Smooth muscle cell (in vitro differentiated cells): ENCODE results near the gene ZG16B. TPM values are rescaled to one million over a fixed set of nuclear protein-coding genes. Genes with fewer than 3 reads are reported as not detected.

Experiments
- DNase-seq: peaks from one replicate; lab custom pipeline; 2025; ENCODE audit not compliant: unreplicated experiment; lab: John Stamatoyannopoulos, UW
- H2AFZ ChIP-seq: fragments of 200-600 bp; sonication (generic); 2 replicates; pipeline ENCODE4 v1.6.0; 2016; ENCODE audit warnings: antibody characterized with exemption, low read depth, mild to moderate bottlenecking
- H3F3A ChIP-seq: fragments of 200-600 bp; sonication (generic); 2 replicates; pipeline ENCODE4 v1.6.0; 2017; ENCODE audit warnings: antibody characterized with exemption, low read depth
- H3K27ac ChIP-seq: fragments of 200-600 bp; sonication (generic); 2 replicates; pipeline ENCODE4 v1.5.1; 2016; ENCODE audit warnings: low read depth, mild to moderate bottlenecking
- H3K27me3 ChIP-seq: fragments of 200-600 bp; sonication (generic); 2 replicates; pipeline ENCODE4 v1.6.1; 2016; ENCODE audit warnings: low read depth, mild to moderate bottlenecking
- H3K36me3 ChIP-seq: fragments of 200-600 bp; sonication (generic); 2 replicates; pipeline ENCODE4 v1.5.1; 2016; ENCODE audit warnings: low read depth
- H3K4me1 ChIP-seq: fragments of 200-600 bp; sonication (generic); 2 replicates; pipeline ENCODE4 v1.5.1; 2016; ENCODE audit warnings: low read depth
- H3K4me2 ChIP-seq: fragments of 200-600 bp; sonication (generic); 2 replicates; pipeline ENCODE4 v1.6.0; 2016; ENCODE audit warnings: mild to moderate bottlenecking
- H3K4me3 ChIP-seq: fragments of 200-600 bp; sonication (generic); 2 replicates; pipeline ENCODE4 v1.5.1; 2016; ENCODE audit warnings: mild to moderate bottlenecking
- H3K79me2 ChIP-seq: fragments of 200-600 bp; sonication (generic); 2 replicates; pipeline ENCODE4 v1.6.0; 2016; ENCODE audit warnings: low read depth, mild to moderate bottlenecking
- H3K9ac ChIP-seq: fragments of 200-600 bp; sonication (generic); 2 replicates; pipeline ENCODE4 v1.6.0; 2016; ENCODE audit warnings: low read depth
- H3K9me3 ChIP-seq: fragments of 200-600 bp; sonication (generic); replicated peaks from 2 replicates; pipeline ENCODE4 v1.5.1; 2016; ENCODE audit warnings: low read depth
- H4K20me1 ChIP-seq: fragments of 200-600 bp; sonication (generic); 2 replicates; pipeline ENCODE4 v1.6.0; 2016; ENCODE audit warnings: low read depth
- CTCF ChIP-seq: fragments of 200-600 bp; sonication (generic); IDR thresholded peaks from 2 replicates; pipeline ENCODE4 v1.5.1; 2017; ENCODE audit warnings: borderline replicate concordance, mild to moderate bottlenecking, antibody characterized with exemption; ENCODE audit not compliant: insufficient read depth, poor library complexity, severe bottlenecking
- WGBS: methylation state at CpG from one replicate; pipeline ENCODE4 v1.1.7; 2016; ENCODE audit warnings: low lambda C conversion rate; 5-methylcytosine and 5-hydroxymethylcytosine counted together
- polyA plus RNA-seq: library from polyadenylated mRNA; unstranded; fragments of >200 nt; fragmentation: Nextera tagmentation; extraction: Ambion mirVana; gene quantifications from 2 replicates; pipeline ENCODE4 v1.2.1, GENCODE V29; 2016
- total RNA-seq: library from RNA; depleted of rRNA; stranded (reverse); fragments of >200 nt; gene quantifications from 2 replicates; pipeline ENCODE4 v1.2.3, GENCODE V29; 2014

Gene ZG16B
- total and polyA plus RNA-seq, 2 experiments from 2014 or later = not detected

- 89% methylated on average over 8 of the region's 8 CpGs for WGBS
- H3K4me1 ChIP-seq = no peaks in the 10 kb centered on the region
- no peak for DNase-seq
- H3K9ac ChIP-seq = no peak overlapping the region
- TF ChIP-seq CTCF = no peak
- H3K27ac ChIP-seq = no peak overlapping the region
- H3K27me3 ChIP-seq = peaks cover 18% of the 10 kb centered on the region
- H3K36me3 ChIP-seq = no peaks in the 10 kb centered on the region
- no peaks in the 10 kb centered on the region for H4K20me1 ChIP-seq
- H3K4me2 ChIP-seq = no peak overlapping the region
- H3K79me2 ChIP-seq = no peaks in the 10 kb centered on the region
- H2AFZ ChIP-seq = no peak overlapping the region
- H3K4me3 ChIP-seq = no peak overlapping the region
- peaks cover 4% of the 10 kb centered on the region for H3F3A ChIP-seq
- no peaks in the 10 kb centered on the region for H3K9me3 ChIP-seq
Observed at GRCh38 chr16:2791174-2791573, 38.9 kb upstream of the ZG16B start.

GRCh38 chr16:2792940-2793339, 37.2 kb upstream of the ZG16B start:
- H4K20me1 ChIP-seq = no peaks in the 10 kb centered on the region

GRCh38 chr16:2795395-2796143, 34.5 kb upstream of the ZG16B start:
- Histone ChIP-seq H3K4me3 (no peak overlapping the region), H2AFZ (no peak overlapping the region), H3K9me3 (no peaks in the 10 kb centered on the region), H3K79me2 (no peaks in the 10 kb centered on the region), H3K27ac (peak overlapping the region; percentile 28), H3F3A (peaks cover 4% of the 10 kb centered on the region), H3K27me3 (peaks cover 6% of the 10 kb centered on the region), H3K36me3 (no peaks in the 10 kb centered on the region), H3K4me1 (no peaks in the 10 kb centered on the region), H3K4me2 (no peak overlapping the region), H3K9ac (no peak overlapping the region), H4K20me1 (no peaks in the 10 kb centered on the region)
- no peak for DNase-seq
- TF ChIP-seq CTCF = no peak
- 74% methylated on average over 7 of the region's 7 CpGs for WGBS

More at GRCh38 chr16:2792940-2793339, 37.2 kb upstream of the ZG16B start:
- Histone ChIP-seq H2AFZ (no peak overlapping the region), H3K4me1 (no peaks in the 10 kb centered on the region), H3K9me3 (no peaks in the 10 kb centered on the region), H3K9ac (no peak overlapping the region), H3K36me3 (no peaks in the 10 kb centered on the region), H3K79me2 (no peaks in the 10 kb centered on the region), H3K4me2 (no peak overlapping the region), H3K4me3 (no peak overlapping the region), H3F3A (peaks cover 4% of the 10 kb centered on the region), H3K27ac (no peak overlapping the region), H3K27me3 (peaks cover 18% of the 10 kb centered on the region)
- WGBS = 89% methylated on average over 10 of the region's 10 CpGs
- TF ChIP-seq CTCF = no peak
- DNase-seq = no peak

- H3K79me2 ChIP-seq = no peaks in the 10 kb centered on the region
- no peaks in the 10 kb centered on the region for H4K20me1 ChIP-seq
- no peak overlapping the region for H3K27ac ChIP-seq
- no peaks in the 10 kb centered on the region for H3K9me3 ChIP-seq
- no peaks in the 10 kb centered on the region for H3K27me3 ChIP-seq
- no peak for TF ChIP-seq CTCF
- no peaks in the 10 kb centered on the region for H3K4me1 ChIP-seq
- H3F3A ChIP-seq = peaks cover 4% of the 10 kb centered on the region
- WGBS = 95% methylated on average over 26 of the region's 39 CpGs
- no peaks in the 10 kb centered on the region for H3K36me3 ChIP-seq
- no peak overlapping the region for H3K9ac ChIP-seq
- H3K4me3 ChIP-seq = no peak overlapping the region
- no peak for DNase-seq
- H3K4me2 ChIP-seq = no peak overlapping the region
- no peak overlapping the region for H2AFZ ChIP-seq
Observed at GRCh38 chr16:2798723-2799204, 31.3 kb upstream of the ZG16B start.
